Nephron (organoid): ENCODE results near the gene BRSK2.

Experiments
- H3K27ac Mint-ChIP-seq, 3 experiments: 2 replicates each; pipeline ENCODE4 v1.8.0; 2020; ENCODE audit warnings: mixed read lengths in 3 of 3, mild to moderate bottlenecking in 2 of 3, moderate library complexity in 1 of 3
- H3K27me3 Mint-ChIP-seq: 2 replicates; pipeline ENCODE4 v1.8.0; 2021; ENCODE audit warnings: low read depth, mild to moderate bottlenecking, moderate library complexity, mixed read lengths
- H3K36me3 Mint-ChIP-seq: 2 replicates; pipeline ENCODE4 v1.8.0; 2020; ENCODE audit warnings: low read depth, mixed read lengths
- H3K4me1 Mint-ChIP-seq: 2 replicates; pipeline ENCODE4 v1.8.0; 2020; ENCODE audit warnings: mixed read lengths
- H3K4me3 Mint-ChIP-seq, 3 experiments: 2 replicates each; pipeline ENCODE4 v1.8.0; 2020; ENCODE audit warnings: mild to moderate bottlenecking in 3 of 3, mixed read lengths in 3 of 3, moderate library complexity in 2 of 3
- H3K9me3 Mint-ChIP-seq: 2 replicates; pipeline ENCODE4 v1.8.0; 2020; ENCODE audit warnings: mixed read lengths
- TF ChIP-seq, protein P1 (sequence below), 3 experiments: fragments of 200-600 bp; sonication (generic); IDR thresholded peaks; one replicate each; pipeline ENCODE4 v1.5.0; 2021; ENCODE audit warnings: antibody characterized with exemption in 3 of 3; ENCODE audit not compliant: unreplicated experiment in 3 of 3

The BRSK2 gene

DNA sequence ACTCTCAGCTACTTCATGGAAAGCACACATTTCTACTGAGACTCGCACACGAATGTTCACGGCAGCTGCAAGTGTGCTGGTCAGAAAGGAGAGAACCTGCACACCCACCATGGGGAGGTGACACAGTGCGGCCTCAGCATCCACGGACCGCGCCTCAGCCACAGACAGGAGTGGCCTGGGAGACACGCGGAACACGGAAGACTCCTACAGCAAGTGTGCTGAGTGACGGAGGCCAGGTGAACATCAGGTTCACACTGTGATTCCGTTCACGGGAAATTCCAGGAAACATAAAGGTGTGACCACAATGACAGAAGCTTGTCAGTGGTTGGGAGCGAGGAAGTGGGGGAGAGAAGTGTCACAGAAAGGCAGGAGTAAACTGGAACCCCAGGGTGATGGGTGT lies 110.2 kb downstream of the BRSK2 start:
- H3K27ac Mint-ChIP-seq = no peak overlapping the region
- H3K4me3 Mint-ChIP-seq = no peak overlapping the region
- TF ChIP-seq, protein P1, sequence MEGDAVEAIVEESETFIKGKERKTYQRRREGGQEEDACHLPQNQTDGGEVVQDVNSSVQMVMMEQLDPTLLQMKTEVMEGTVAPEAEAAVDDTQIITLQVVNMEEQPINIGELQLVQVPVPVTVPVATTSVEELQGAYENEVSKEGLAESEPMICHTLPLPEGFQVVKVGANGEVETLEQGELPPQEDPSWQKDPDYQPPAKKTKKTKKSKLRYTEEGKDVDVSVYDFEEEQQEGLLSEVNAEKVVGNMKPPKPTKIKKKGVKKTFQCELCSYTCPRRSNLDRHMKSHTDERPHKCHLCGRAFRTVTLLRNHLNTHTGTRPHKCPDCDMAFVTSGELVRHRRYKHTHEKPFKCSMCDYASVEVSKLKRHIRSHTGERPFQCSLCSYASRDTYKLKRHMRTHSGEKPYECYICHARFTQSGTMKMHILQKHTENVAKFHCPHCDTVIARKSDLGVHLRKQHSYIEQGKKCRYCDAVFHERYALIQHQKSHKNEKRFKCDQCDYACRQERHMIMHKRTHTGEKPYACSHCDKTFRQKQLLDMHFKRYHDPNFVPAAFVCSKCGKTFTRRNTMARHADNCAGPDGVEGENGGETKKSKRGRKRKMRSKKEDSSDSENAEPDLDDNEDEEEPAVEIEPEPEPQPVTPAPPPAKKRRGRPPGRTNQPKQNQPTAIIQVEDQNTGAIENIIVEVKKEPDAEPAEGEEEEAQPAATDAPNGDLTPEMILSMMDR (IDR thresholded peaks at IDR 0.05; ENCODE audit: unreplicated experiment in 3 of 3) = no peak
- peaks cover 22% of the 10 kb centered on the region for H3K36me3 Mint-ChIP-seq
- peaks cover 7% of the 10 kb centered on the region for H3K9me3 Mint-ChIP-seq
- H3K4me1 Mint-ChIP-seq = peaks cover 5% of the 10 kb centered on the region
- no peaks in the 10 kb centered on the region for H3K27me3 Mint-ChIP-seq

DNA sequence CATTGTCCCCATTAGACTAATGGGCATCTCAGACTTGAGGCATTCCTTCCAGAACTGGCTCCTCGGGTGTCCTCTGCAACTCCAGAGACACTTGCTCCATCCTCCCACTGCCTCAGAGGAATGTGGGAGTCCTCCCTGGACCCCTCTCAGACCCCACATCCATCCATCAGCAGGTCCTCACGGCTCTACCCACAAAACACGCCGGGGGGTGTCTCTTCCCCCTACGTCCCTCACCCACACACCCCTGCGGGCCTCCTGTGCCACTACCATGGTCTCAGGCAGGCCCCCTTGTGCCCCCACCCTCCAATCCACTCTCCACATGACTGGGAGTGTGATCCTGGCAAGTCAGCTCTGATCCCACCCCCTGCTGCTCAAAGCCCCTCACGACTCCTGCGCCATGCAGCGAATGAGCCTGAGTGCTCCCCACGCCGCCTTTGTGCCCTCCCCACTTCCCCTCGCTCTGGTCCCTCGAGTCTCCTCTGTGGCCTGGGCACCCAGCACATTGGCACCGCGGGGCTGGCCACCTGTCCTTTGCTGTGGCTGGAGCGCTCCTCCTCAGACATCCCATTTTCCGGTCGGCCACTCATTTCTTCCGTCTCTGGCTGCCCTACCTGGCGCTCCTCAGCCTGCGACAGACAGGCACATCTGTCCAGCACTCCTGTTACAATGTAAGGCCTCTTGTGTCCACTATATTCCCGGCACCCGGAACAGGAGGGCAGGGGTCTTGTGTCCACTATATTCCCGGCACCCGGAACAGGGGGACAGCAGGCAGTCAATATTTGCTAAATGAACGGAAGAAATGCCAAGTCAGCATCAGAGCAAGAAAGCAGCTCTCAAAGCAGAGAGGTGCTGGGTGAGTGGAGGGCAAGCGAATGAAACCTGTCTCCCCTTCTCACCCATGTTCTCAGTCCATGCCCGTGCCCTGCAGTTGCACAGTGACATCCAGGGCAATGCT lies 111.0 kb downstream of the BRSK2 start:
- Mint-ChIP-seq H3K27me3 (no peaks in the 10 kb centered on the region), H3K4me1 (peaks cover 5% of the 10 kb centered on the region), H3K9me3 (peaks cover 5% of the 10 kb centered on the region), H3K36me3 (peaks cover 20% of the 10 kb centered on the region), H3K4me3 (no peak overlapping the region), H3K27ac (no peak overlapping the region)
- TF ChIP-seq, protein P1 (IDR thresholded peaks at IDR 0.05; ENCODE audit: unreplicated experiment in 3 of 3) = no peak

DNA sequence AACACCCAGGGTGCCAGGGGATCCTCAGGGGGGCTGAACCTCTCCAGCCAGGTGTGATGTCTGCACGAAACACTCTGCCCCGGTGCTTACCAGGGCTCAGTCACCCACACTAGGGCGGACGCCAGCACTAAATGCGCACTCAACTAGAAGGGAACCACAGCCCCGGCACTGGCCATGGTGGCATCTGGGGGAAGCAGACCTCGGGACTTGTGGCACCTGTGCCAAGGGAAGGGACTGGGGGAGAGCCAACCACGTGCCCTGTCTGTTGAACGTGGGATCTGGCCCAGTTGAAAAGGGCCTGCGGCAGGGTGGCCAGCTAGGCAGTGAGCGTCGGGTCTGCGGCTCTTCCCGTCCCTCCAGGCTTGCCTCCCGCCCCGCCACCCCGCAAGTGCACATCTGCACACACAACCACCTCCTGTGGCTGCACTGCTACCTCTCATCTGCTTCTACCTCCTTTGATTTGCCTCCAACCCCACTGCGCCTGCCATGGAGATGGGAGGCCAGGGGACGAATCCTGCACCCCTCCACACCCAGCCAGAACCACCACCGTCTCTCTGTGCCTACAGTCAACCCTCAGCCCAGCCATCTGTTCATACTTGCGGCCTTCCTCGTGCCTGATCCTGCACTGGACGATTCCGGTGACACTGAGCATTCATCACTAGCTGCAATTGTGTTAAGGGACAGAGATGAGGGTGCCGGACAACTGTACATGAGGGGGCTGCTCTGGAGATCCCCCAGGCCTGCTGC lies 111.9 kb downstream of the BRSK2 start:
- Mint-ChIP-seq H3K4me3 (no peak overlapping the region), H3K27me3 (no peaks in the 10 kb centered on the region), H3K36me3 (peaks cover 17% of the 10 kb centered on the region), H3K4me1 (peaks cover 5% of the 10 kb centered on the region), H3K9me3 (no peaks in the 10 kb centered on the region), H3K27ac (no peak overlapping the region)
- TF ChIP-seq, protein P1 (IDR thresholded peaks at IDR 0.05; ENCODE audit: unreplicated experiment in 3 of 3) = no peak

DNA sequence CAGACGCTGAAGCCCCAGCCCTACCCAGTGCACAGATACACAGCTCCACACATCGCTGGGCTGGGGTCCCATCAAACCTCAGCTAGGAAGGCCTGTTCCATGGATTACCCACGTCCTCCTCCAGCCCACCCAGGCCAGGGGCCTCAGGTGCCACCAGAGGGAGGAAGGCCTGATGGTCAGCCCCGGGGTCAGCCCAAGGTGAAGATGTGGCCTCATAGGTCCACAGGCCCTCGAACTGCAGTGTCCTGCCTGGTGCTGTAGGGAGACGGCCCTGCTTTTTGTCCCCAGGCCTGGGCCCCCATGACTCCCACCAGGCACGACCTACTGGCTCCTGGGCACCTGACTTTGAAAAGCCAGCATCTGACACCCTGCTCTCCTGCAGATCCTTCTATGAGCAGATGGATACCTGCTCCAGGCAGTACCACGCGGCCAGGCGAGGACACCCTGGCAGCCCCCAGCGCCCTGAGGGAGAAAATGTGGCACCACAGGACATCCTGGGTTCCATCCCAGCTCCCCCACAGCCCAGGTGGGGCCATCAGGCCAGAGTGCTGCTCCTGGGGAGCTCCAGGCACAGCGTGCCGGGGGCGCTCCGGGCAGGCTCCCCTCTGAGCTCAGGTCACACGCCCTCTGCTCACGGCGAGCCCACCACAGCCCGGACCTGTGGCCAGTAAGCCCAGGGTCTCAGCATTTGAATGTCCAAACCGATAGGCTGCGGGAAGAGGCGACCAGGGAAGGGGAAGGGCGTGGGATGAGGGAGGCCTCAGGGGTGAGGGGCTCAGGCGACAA lies 112.6 kb downstream of the BRSK2 start:
- Mint-ChIP-seq H3K27ac (no peak overlapping the region), H3K9me3 (no peaks in the 10 kb centered on the region), H3K4me3 (no peak overlapping the region), H3K27me3 (no peaks in the 10 kb centered on the region), H3K36me3 (peaks cover 13% of the 10 kb centered on the region), H3K4me1 (peaks cover 5% of the 10 kb centered on the region)
- TF ChIP-seq, protein P1 (IDR thresholded peaks at IDR 0.05; ENCODE audit: unreplicated experiment in 3 of 3) = no peak

DNA sequence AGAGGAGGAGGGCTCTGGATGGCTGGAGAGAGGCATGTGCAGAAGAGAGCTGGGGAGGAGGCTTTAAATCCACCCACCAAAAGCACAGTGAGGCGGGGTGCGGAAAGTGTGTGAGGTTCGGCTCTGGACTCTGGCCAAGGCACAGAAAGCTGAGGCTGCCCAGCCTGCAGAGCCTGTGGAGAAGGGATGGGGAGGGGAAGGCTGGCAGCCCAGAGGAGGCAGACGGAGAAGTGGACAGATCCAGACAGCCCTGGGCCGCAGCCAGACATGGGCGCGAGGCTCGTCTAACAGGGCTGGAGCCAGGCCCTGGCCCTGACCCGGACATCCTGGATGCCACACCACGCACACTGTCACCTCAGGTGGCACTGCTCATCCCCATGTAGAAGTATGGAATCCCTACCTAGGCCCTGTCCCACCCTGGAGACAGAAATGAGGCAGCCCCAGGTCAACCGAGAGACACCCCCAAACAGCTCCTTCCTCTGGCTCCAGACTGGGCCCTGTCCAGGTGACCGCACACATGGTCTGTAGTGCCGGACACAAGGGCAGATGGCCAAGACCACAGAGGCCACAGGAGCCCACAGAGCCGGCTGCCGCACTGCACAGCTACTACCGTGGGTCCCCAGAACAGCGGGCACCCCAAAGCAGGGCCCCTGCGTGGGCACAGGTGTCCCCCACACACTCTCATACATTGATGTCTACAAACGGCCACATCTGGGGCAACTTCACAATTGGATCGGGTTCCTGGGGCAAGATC lies 113.4 kb downstream of the BRSK2 start:
- Mint-ChIP-seq H3K27me3 (no peaks in the 10 kb centered on the region), H3K4me3 (no peak overlapping the region), H3K9me3 (no peaks in the 10 kb centered on the region), H3K36me3 (peaks cover 12% of the 10 kb centered on the region), H3K27ac (no peak overlapping the region), H3K4me1 (peaks cover 10% of the 10 kb centered on the region)
- TF ChIP-seq, protein P1 (IDR thresholded peaks at IDR 0.05; ENCODE audit: unreplicated experiment in 3 of 3) = no peak
